Measurements from ENCODE around the gene TMEM273.

TMEM273 gene

DNA sequence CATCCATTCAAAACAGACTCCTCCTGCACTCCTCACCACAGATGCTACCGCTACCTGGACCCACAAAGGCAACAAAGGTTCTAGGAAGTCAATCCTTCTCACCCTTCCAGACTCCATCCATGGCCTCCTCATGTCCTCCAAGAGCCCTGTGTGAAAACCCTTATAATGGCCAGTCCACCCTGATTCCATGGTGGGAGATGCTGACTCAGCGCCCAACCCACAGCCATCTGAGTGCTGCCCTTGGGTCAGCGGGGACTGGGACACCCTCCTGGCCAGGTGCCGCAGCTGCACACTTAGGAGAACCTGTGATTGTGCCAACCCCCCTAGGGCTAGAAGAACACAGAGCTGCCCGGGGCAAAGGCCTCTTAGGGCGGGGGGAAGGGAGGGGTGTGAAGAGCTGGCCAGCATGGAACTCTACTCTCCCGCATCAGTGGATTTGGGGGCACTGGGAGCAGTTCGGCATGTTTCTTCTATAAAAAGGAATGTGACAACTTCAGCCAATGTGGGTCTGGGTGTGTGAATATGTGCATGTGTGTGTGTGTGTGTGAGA, 25.4 kb downstream of the TMEM273 start:
- DNase-seq: no peak
- no peak overlapping the region for H3K4me3 ChIP-seq (ENCODE audit: low read depth, low read length)
- H3K27me3 ChIP-seq (ENCODE audit: insufficient read depth, low read depth, severe bottlenecking): peaks cover 14% of the 10 kb centered on the region
- H3K36me3 ChIP-seq: no peaks in the 10 kb centered on the region
- H3K27ac ChIP-seq: no peak overlapping the region
- TF ChIP-seq, protein P1, sequence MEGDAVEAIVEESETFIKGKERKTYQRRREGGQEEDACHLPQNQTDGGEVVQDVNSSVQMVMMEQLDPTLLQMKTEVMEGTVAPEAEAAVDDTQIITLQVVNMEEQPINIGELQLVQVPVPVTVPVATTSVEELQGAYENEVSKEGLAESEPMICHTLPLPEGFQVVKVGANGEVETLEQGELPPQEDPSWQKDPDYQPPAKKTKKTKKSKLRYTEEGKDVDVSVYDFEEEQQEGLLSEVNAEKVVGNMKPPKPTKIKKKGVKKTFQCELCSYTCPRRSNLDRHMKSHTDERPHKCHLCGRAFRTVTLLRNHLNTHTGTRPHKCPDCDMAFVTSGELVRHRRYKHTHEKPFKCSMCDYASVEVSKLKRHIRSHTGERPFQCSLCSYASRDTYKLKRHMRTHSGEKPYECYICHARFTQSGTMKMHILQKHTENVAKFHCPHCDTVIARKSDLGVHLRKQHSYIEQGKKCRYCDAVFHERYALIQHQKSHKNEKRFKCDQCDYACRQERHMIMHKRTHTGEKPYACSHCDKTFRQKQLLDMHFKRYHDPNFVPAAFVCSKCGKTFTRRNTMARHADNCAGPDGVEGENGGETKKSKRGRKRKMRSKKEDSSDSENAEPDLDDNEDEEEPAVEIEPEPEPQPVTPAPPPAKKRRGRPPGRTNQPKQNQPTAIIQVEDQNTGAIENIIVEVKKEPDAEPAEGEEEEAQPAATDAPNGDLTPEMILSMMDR (IDR thresholded peaks at IDR 0.05; ENCODE audit: low read depth, low read length): no peak
- no peaks in the 10 kb centered on the region for H3K9me3 ChIP-seq (ENCODE audit: severe bottlenecking)

DNA sequence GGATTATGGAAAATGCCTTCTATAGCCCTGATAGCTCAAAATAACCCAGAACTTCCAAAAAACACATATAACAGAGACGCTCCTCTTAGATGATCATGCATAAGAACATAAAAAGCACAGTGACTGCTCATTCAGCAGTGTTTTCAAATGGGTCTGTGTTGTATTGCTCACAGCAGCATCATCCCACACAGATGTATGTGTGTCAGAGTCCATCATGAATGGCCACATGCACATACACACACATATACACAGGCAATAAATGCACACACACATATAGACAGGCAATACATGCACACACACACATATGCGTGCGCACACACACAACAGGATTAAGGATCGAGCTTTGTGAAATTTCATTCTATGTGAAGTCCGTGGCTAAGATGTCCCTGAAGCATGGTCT, 26.1 kb downstream of the TMEM273 start:
- Histone ChIP-seq H3K27ac (no peak overlapping the region), H3K36me3 (no peaks in the 10 kb centered on the region), H3K4me3 (ENCODE audit: low read depth, low read length) (no peak overlapping the region), H3K27me3 (ENCODE audit: insufficient read depth, low read depth, severe bottlenecking) (peaks cover 14% of the 10 kb centered on the region), H3K9me3 (ENCODE audit: severe bottlenecking) (no peaks in the 10 kb centered on the region)
- TF ChIP-seq, protein P1 (IDR thresholded peaks at IDR 0.05; ENCODE audit: low read depth, low read length): no peak
- DNase-seq: no peak

DNA sequence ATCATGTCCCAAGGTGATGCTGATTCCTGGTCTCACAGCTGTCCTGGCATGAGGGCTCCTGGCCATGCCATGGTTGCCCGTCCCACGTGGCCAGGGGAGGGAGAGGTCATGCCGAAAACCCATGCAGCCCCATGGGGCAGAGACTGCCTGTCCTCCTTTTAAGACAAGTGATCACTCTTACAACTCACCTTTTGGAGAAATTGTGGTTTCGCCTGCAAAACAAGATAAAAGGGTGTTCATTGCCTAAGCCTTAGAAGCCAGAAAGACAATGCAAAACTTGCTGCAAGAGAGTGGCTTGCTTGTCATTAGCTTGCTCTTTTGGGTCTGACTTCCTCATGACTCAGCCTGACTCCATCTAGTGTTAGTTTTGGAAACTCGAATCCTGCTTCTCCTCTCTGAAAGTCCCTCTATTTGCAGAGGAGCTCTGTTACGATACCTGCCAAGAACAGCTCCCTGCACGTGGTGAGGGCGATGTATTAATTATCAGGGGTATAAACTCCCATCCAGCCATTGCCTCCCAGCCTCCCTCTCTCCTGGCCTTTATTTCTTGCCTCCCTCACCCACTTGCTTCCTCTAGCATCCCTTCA, 26.7 kb downstream of the TMEM273 start:
- TF ChIP-seq, protein P1 (IDR thresholded peaks at IDR 0.05; ENCODE audit: low read depth, low read length): 0 out of 2 replicates have a peak, but pooled peaks have one; percentile 10
- DNase-seq: no peak
- H3K27ac ChIP-seq: no peak overlapping the region
- no peaks in the 10 kb centered on the region for H3K36me3 ChIP-seq
- H3K4me3 ChIP-seq (ENCODE audit: low read depth, low read length): no peak overlapping the region
- H3K27me3 ChIP-seq (ENCODE audit: insufficient read depth, low read depth, severe bottlenecking): peaks cover 14% of the 10 kb centered on the region
- no peaks in the 10 kb centered on the region for H3K9me3 ChIP-seq (ENCODE audit: severe bottlenecking)

DNA sequence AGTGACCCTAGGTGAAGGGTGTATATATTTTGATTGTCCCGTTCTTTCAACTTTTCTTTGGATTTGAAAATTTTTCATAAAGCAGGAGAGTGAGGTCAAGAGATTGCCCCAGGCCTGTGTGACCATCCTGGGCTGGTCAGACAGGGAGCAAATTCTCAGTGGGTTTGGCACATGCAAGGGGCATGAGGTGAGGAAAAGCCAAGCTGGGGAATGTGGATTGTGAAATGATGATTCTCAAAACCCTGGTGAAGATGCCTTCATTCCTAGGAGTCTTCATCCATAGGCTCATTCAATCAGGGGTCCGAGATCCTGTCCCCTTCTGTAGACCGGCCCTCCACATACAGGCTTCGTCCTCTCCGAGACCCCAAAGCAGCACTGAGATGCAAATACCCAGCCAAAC, 27.4 kb downstream of the TMEM273 start:
- Histone ChIP-seq H3K36me3 (no peaks in the 10 kb centered on the region), H3K27me3 (ENCODE audit: insufficient read depth, low read depth, severe bottlenecking) (peaks cover 14% of the 10 kb centered on the region), H3K4me3 (ENCODE audit: low read depth, low read length) (no peak overlapping the region), H3K27ac (no peak overlapping the region), H3K9me3 (ENCODE audit: severe bottlenecking) (no peaks in the 10 kb centered on the region)
- TF ChIP-seq, protein P1 (IDR thresholded peaks at IDR 0.05; ENCODE audit: low read depth, low read length): no peak
- DNase-seq: no peak

DNA sequence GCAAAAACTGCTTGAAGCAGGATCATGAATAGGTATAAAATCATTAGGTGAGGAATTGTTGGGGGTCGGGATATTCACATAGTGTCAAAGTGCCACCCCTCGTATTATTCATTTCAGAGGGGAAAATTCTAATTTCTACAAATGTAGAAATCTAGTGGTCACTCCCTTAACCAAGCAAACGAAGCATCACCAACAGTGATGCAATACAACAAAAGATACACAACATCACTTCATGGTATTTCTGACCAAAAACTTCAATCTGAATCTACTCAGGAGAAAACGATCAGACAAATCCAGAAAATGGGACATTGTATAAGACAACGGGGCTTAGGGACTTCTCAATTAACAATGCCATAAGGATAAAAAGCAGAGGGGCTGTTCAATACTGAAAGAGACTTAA, 28.1 kb downstream of the TMEM273 start:
- TF ChIP-seq, protein P1 (IDR thresholded peaks at IDR 0.05; ENCODE audit: low read depth, low read length): no peak
- Histone ChIP-seq H3K27ac (no peak overlapping the region), H3K9me3 (ENCODE audit: severe bottlenecking) (no peaks in the 10 kb centered on the region), H3K4me3 (ENCODE audit: low read depth, low read length) (no peak overlapping the region), H3K27me3 (ENCODE audit: insufficient read depth, low read depth, severe bottlenecking) (peaks cover 17% of the 10 kb centered on the region), H3K36me3 (no peaks in the 10 kb centered on the region)
- no peak for DNase-seq

DNA sequence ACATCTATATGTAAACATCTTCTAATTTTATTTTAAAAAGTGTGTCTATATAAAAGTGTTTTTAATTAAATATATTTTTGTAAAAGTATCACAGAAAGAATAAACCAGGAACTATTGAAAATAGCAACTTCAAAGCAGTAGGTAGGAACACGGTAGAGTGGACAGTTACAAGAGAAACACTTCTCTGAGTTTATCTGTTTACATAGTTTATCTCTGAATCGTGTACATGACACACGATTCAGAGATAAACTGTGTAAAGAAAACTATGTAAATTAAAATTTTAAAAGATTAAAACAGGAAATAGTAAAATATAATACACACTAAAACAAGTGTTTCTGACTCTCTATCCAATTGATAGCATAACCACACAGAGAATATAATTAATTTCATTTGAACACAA, 29.3 kb downstream of the TMEM273 start:
- no peak overlapping the region for H3K4me3 ChIP-seq (ENCODE audit: low read depth, low read length)
- no peaks in the 10 kb centered on the region for H3K36me3 ChIP-seq
- TF ChIP-seq, protein P1 (IDR thresholded peaks at IDR 0.05; ENCODE audit: low read depth, low read length): no peak
- DNase-seq: no peak
- H3K27ac ChIP-seq: no peak overlapping the region
- H3K27me3 ChIP-seq (ENCODE audit: insufficient read depth, low read depth, severe bottlenecking): peaks cover 11% of the 10 kb centered on the region
- no peaks in the 10 kb centered on the region for H3K9me3 ChIP-seq (ENCODE audit: severe bottlenecking)

Data from WERI-Rb-1 (cell line).